OCI-LY7 (cell line): ENCODE results near the gene FOXO6.

Source experiments
- EZH2phosphoT487 ChIP-seq: fragments of 200-600 bp; sonication (generic); IDR thresholded peaks from 2 replicates; pipeline ENCODE4 v1.6.1; 2018; ENCODE audit warnings: low read depth, borderline replicate concordance, mild to moderate bottlenecking, mixed run types, antibody characterized with exemption, low read length, moderate library complexity, mixed read lengths
- TF ChIP-seq, protein P1 (sequence below): fragments of 200-600 bp; sonication (generic); conservative IDR thresholded peaks from 2 replicates; pipeline ENCODE4 v1.5.1; 2014; ENCODE audit warnings: mild to moderate bottlenecking, antibody characterized with exemption, low read length, moderate library complexity, mixed read lengths

- TF ChIP-seq, protein P1, sequence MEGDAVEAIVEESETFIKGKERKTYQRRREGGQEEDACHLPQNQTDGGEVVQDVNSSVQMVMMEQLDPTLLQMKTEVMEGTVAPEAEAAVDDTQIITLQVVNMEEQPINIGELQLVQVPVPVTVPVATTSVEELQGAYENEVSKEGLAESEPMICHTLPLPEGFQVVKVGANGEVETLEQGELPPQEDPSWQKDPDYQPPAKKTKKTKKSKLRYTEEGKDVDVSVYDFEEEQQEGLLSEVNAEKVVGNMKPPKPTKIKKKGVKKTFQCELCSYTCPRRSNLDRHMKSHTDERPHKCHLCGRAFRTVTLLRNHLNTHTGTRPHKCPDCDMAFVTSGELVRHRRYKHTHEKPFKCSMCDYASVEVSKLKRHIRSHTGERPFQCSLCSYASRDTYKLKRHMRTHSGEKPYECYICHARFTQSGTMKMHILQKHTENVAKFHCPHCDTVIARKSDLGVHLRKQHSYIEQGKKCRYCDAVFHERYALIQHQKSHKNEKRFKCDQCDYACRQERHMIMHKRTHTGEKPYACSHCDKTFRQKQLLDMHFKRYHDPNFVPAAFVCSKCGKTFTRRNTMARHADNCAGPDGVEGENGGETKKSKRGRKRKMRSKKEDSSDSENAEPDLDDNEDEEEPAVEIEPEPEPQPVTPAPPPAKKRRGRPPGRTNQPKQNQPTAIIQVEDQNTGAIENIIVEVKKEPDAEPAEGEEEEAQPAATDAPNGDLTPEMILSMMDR: no peak
- TF ChIP-seq EZH2phosphoT487: no peak
Measured at GRCh38 chr1:41314376-41315145, 46.7 kb upstream of the FOXO6 start.
